ENCODE data around the gene SELENON. TPM values are rescaled to one million over a fixed set of nuclear protein-coding genes. Genes with fewer than 3 reads are reported as not detected.

Gene SELENON
- total RNA-seq, 1 experiment from 2014 or later, result 57.2 TPM

GRCh38 chr1:25780318-25781129 lies 19.5 kb upstream of the SELENON start:
- intact Hi-C loops (cut with micrococcal nuclease; ENCODE audit: unreplicated experiment), result no loop called here

GRCh38 chr1:25781130-25781433 lies 18.9 kb upstream of the SELENON start:
- ChIA-PET CTCF (interaction anchor here (0.7 kb wide), 1 partner anchor 222 kb away, joined by 3 read pairs; no protein-coding TSS in a partner anchor), POLR2A (no interaction called here)
- H3K27ac ChIP-seq (ENCODE audit: low read length), result no peak overlapping the region
- TF ChIP-seq SIN3A (IDR thresholded peaks at IDR 0.05; ENCODE audit: borderline replicate concordance, insufficient read depth, low read depth, low read length) (no peak), TCF7L2 (IDR thresholded peaks at IDR 0.05; ENCODE audit: low read depth, low read length) (no peak), REST (IDR thresholded peaks at IDR 0.05; ENCODE audit: insufficient read depth in 1 of 2, low read depth in 2 of 2, low read length in 1 of 2) (no peak), POLR2AphosphoS5 (IDR thresholded peaks at IDR 0.05; ENCODE audit: low read depth, low read length) (no peak)
- TF ChIP-seq, protein P1, sequence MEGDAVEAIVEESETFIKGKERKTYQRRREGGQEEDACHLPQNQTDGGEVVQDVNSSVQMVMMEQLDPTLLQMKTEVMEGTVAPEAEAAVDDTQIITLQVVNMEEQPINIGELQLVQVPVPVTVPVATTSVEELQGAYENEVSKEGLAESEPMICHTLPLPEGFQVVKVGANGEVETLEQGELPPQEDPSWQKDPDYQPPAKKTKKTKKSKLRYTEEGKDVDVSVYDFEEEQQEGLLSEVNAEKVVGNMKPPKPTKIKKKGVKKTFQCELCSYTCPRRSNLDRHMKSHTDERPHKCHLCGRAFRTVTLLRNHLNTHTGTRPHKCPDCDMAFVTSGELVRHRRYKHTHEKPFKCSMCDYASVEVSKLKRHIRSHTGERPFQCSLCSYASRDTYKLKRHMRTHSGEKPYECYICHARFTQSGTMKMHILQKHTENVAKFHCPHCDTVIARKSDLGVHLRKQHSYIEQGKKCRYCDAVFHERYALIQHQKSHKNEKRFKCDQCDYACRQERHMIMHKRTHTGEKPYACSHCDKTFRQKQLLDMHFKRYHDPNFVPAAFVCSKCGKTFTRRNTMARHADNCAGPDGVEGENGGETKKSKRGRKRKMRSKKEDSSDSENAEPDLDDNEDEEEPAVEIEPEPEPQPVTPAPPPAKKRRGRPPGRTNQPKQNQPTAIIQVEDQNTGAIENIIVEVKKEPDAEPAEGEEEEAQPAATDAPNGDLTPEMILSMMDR (IDR thresholded peaks at IDR 0.05), result no peak
- no peaks in the 10 kb centered on the region for H3K4me1 ChIP-seq (ENCODE audit: control insufficient read depth, insufficient read depth, low read length)
- no peaks in the 10 kb centered on the region for H3K9me3 ChIP-seq (ENCODE audit: control insufficient read depth, insufficient read depth, low read depth, low read length)
- intact Hi-C loops (cut with micrococcal nuclease; ENCODE audit: unreplicated experiment), result no loop called here
- H3K36me3 ChIP-seq (ENCODE audit: control insufficient read depth, insufficient read depth, low read length), result no peaks in the 10 kb centered on the region
- H3K27me3 ChIP-seq (ENCODE audit: control insufficient read depth, insufficient read depth, low read length), result no peaks in the 10 kb centered on the region
- DNase-seq (ENCODE audit: low read depth, low spot score) (no peak), ATAC-seq (no peak)
- no TSS peak for BruUV-seq (replicated peaks)
- in situ Hi-C loops (cut with HindIII; ENCODE audit: low pct_unique_long_range_greater_than_20kb, low sequenced_read_pairs), result no loop called here
- no peak overlapping the region for H3K4me3 ChIP-seq (ENCODE audit: low read depth in 2 of 2, low read length in 2 of 2)

More at GRCh38 chr1:25780318-25781129, 19.5 kb upstream of the SELENON start:
- ATAC-seq, result no peak
- no peak overlapping the region for H3K27ac ChIP-seq (ENCODE audit: low read length)
- H3K4me3 ChIP-seq (ENCODE audit: low read depth in 2 of 2, low read length in 2 of 2), result no peak overlapping the region
- H3K36me3 ChIP-seq (ENCODE audit: control insufficient read depth, insufficient read depth, low read length), result no peaks in the 10 kb centered on the region
- H3K27me3 ChIP-seq (ENCODE audit: control insufficient read depth, insufficient read depth, low read length), result no peaks in the 10 kb centered on the region
- TF ChIP-seq POLR2AphosphoS5 (IDR thresholded peaks at IDR 0.05; ENCODE audit: low read depth, low read length), result no peak
- TF ChIP-seq, protein P1 (IDR thresholded peaks at IDR 0.05), result no peak
- in situ Hi-C loops (cut with HindIII; ENCODE audit: low pct_unique_long_range_greater_than_20kb, low sequenced_read_pairs), result no loop called here
- H3K9me3 ChIP-seq (ENCODE audit: control insufficient read depth, insufficient read depth, low read depth, low read length), result no peaks in the 10 kb centered on the region
- DNase-seq (ENCODE audit: low read depth, low spot score), result no peak
- peaks cover 4% of the 10 kb centered on the region; the same call in 1 of the 2 replicates for H3K4me1 ChIP-seq (ENCODE audit: control insufficient read depth, insufficient read depth, low read length)
- ChIA-PET POLR2A (no interaction called here), CTCF (interaction anchor here (0.5 to 0.7 kb wide), 2 partner anchors 13 to 222 kb away, joined by 3 to 4 read pairs; no protein-coding TSS in a partner anchor)
- no TSS peak for BruUV-seq (replicated peaks)
